Neutrophil (primary cell): ENCODE results near the gene ATP5PO.

ENCODE experiments used
- H3K27ac ChIP-seq: fragments of 200-600 bp; sonication (generic); 2 replicates; pipeline ENCODE4 v1.5.1; 2016; ENCODE audit warnings: mild to moderate bottlenecking, moderate library complexity
- H3K27me3 ChIP-seq: fragments of 200-600 bp; sonication (generic); 2 replicates; pipeline ENCODE4 v1.6.0; 2016; ENCODE audit warnings: mild to moderate bottlenecking
- H3K36me3 ChIP-seq: fragments of 200-600 bp; sonication (generic); 2 replicates; pipeline ENCODE4 v1.5.1; 2017
- H3K4me1 ChIP-seq, 2 experiments: fragments of 200-600 bp in 1 of 2; sonication (generic) in 1 of 2; 1 replicate in 1 of 2; 2 replicates in 1 of 2; pipeline versions ENCODE4 v1.5.1 to v1.6.1; 2013 to 2016; ENCODE audit warnings: low read depth in 1 of 2, low read length in 1 of 2, mild to moderate bottlenecking in 1 of 2, moderate library complexity in 1 of 2; ENCODE audit not compliant: control insufficient read depth in 1 of 2, insufficient read depth in 1 of 2
- H3K4me3 ChIP-seq, 2 experiments: fragments of 200-600 bp in 1 of 2; sonication (generic) in 1 of 2; 1 replicate in 1 of 2; 2 replicates in 1 of 2; pipeline ENCODE4 v1.5.1; 2013 to 2016; ENCODE audit warnings: low read depth in 1 of 2, low read length in 1 of 2, mild to moderate bottlenecking in 1 of 2, moderate library complexity in 1 of 2
- H3K9me3 ChIP-seq: fragments of 200-600 bp; sonication (generic); 2 replicates; pipeline ENCODE4 v1.5.1; 2016
- TF ChIP-seq, protein P1 (sequence below): fragments of 200-600 bp; sonication (generic); IDR thresholded peaks from 2 replicates; pipeline ENCODE4 v1.5.1; 2016; ENCODE audit warnings: antibody characterized with exemption

The ATP5PO gene

DNA sequence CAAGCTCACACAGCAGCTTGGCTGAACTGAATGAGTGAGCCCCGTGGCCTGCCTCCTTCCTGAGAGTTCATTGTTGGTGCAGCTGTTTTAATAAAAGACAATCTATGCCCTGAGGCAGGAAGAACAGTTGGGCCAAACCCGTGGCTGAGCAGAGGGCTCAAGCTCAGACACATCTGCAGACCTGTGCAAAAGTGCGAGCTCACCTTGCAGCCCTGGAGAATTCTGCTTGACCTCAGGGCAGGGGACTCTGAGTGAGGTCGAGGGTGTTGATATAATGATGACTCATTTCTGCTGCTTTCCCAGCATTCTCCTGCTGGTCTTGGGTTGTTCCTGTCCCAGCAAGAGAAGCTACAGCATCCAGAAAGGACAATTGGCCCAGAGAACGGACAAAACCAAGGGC is 61.0 kb downstream of the ATP5PO start:
- TF ChIP-seq, protein P1, sequence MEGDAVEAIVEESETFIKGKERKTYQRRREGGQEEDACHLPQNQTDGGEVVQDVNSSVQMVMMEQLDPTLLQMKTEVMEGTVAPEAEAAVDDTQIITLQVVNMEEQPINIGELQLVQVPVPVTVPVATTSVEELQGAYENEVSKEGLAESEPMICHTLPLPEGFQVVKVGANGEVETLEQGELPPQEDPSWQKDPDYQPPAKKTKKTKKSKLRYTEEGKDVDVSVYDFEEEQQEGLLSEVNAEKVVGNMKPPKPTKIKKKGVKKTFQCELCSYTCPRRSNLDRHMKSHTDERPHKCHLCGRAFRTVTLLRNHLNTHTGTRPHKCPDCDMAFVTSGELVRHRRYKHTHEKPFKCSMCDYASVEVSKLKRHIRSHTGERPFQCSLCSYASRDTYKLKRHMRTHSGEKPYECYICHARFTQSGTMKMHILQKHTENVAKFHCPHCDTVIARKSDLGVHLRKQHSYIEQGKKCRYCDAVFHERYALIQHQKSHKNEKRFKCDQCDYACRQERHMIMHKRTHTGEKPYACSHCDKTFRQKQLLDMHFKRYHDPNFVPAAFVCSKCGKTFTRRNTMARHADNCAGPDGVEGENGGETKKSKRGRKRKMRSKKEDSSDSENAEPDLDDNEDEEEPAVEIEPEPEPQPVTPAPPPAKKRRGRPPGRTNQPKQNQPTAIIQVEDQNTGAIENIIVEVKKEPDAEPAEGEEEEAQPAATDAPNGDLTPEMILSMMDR = no peak
- no peaks in the 10 kb centered on the region for H3K9me3 ChIP-seq
- H3K4me3 ChIP-seq = no peak overlapping the region
- H3K27ac ChIP-seq = no peak overlapping the region
- H3K27me3 ChIP-seq = no peaks in the 10 kb centered on the region
- no peaks in the 10 kb centered on the region for H3K4me1 ChIP-seq
- no peaks in the 10 kb centered on the region for H3K36me3 ChIP-seq
